ENCODE data around the gene EFCAB13.

Gene EFCAB13

GRCh38 chr17:47295037-47295873 lies 28.5 kb upstream of the EFCAB13 start:
- DNase-seq (ENCODE audit: low spot score) = no peak

GRCh38 chr17:47295874-47296255 lies 27.9 kb upstream of the EFCAB13 start:
- DNase-seq (ENCODE audit: low spot score) = no peak

DNA sequence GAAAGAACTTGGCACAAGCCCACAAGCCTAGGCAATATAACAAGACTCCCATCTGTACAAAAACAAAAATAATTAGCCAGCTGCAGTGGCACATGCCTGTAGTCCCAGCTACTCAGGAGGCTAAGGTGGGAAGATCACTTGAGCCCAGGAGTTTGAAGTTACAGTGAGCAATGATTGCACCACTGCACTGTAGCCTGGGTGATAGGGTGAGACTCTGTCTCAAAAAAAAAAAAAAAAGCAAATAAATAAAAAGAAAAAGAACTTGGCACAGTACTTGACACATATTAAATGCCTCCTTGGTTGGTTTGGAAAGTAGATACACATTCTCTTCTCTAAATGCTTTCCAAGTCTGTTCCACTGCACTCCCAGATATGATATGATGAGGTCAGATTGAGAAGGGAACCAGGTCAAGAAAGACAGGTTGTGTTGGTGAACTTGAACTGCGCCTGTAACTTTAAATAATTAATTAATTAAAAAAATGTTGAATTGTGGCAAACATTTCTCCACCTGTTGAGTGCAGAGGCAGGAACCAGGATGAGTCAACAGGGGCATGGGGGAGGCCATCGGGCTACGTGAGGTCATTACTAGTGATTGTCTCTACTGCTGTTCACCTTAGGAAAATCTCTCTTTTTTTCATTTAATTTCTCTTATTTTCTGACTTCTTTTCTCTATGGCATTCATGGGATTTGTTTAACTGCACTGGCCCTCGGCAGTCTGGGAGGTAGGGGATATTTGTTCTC lies 25.9 kb upstream of the EFCAB13 start:
- no peak for DNase-seq (ENCODE audit: low spot score)

DNA sequence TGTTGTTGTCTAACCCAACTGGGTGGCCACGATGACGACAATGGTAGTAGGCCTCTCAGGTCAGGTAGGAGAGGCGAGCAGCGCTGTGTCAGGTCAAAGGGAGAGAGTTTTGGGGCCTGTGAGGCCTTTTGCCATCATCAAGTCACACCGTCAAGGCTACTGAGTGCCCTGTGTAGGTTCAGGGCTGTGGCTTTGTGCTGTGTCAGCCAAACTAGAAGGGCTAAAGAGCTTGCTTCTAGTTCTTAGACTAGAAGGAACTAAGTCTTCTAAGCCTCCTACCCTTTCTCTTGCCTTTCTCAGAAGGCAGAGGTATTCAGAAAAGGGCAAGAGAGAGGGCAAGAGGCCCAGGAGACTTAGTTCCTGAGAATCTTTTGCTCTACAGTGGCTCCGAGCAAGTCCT lies 25.0 kb upstream of the EFCAB13 start:
- no peak for DNase-seq (ENCODE audit: low spot score)

- DNase-seq (ENCODE audit: low spot score) = no peak
Measured at GRCh38 chr17:47299239-47299910, 24.4 kb upstream of the EFCAB13 start.

DNA sequence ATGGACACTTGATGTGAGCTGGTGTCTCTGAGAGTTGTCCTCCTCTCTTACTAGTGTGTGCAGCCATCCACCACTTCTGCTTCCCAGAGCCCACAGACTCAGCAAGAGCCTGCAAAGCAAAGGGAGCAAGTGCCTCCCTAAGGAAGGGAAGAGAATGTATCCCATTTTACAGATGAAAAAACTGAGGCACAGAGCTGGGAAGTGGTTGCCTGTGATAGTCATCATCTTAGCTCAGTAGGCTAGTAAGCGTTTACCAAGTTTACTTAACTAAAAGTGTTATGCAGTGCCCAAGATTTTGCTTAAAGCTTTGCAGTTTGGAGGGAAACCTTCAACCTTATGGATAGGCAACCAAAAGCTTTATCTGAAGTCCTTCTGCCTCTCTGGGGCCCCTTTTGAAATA lies 23.0 kb upstream of the EFCAB13 start:
- DNase-seq (ENCODE audit: low spot score) = no peak

GRCh38 chr17:47301161-47301560 lies 22.6 kb upstream of the EFCAB13 start:
- no peak for DNase-seq (ENCODE audit: low spot score)

- no peak for DNase-seq (ENCODE audit: low spot score)
Measured at GRCh38 chr17:47301831-47302230, 21.9 kb upstream of the EFCAB13 start.

GRCh38 chr17:47304186-47304585 lies 19.6 kb upstream of the EFCAB13 start:
- peak; percentile 41 for DNase-seq (ENCODE audit: low spot score)

- peak; percentile 84 for DNase-seq (ENCODE audit: low spot score)
Measured at GRCh38 chr17:47305302-47305923, 18.3 kb upstream of the EFCAB13 start.

DNA sequence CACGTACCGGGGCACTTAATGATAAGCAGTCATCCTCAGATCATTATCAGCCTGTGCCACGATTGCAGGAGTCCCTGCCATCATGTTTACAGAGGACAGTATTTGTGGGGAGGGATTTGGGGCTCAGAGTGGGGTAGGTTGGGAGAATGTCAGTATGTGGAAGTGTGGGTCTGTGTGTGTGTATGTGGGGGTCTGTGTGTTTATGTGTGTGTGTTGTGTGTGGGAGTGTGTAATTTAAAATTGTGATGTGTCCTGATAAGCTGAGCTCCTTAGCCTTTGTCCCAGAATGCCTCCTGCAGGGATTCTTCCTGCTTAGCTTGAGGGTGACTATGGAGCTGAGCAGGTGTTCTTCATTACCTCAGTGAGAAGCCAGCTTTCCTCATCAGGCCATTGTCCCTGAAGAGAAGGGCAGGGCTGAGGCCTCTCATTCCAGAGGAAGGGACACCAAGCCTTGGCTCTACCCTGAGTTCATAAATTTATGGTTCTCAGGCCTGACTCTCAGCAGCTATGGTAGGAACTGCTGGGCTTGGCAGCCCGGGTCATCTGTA lies 13.5 kb upstream of the EFCAB13 start:
- no peak for DNase-seq (ENCODE audit: low spot score)

- no peak for DNase-seq (ENCODE audit: low spot score)
Measured at GRCh38 chr17:47311420-47311819, 12.3 kb upstream of the EFCAB13 start.

DNA sequence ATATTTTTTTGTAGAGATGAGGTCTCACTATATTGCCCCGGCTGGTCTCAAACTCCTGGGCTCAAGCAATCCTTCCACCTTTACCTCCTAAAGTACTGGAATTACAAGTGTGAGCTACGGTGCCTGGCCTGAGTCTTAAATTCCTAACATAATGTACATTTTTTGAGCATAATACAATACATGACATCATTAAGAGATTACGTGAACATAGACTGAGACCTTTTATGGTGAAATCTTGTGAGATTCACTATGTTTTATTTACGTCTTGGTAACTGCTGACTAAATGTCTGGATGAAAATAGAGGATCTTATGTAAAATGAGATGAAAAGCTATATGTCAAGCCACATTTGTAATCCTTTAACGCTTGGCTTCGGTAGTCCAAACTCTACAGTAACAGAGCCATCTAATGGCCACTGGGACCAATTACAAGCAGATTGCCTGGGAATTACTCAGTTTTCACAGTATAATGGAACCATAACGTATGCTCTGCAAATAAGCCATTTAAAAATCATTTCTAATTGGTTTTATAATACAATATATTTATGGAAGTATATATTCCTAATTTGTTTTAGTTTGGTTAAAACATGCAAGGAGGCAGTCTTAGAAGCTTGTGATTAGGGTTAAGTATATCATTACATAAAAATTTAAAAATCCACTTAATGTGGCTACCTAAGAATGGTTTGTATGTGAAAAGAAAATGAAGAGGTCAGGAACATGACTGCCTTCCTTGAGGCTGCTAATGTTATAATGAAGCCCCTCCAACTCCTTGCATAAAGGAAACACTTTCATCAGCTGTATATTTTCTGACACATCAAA lies 8.1 kb upstream of the EFCAB13 start:
- peak; percentile 60 for DNase-seq (ENCODE audit: low spot score)

DNA sequence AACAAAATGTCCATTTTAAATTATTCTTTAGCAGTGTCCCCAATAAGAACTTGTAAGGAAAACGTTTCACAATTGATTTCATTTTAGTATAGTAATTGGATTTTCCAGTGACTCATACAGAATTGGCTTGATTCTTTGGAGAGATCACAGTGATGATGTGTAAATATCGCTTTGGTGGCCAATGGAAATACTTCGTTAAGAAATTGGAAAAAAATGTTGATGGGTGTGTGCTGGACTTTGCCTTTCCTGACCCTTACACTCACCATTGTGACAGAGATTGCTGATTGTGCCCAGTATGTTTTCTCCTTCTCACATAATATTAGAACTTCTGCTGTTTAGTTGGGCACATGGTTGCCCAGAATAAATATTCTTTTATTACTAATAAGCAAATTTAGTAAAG lies 7.4 kb upstream of the EFCAB13 start:
- DNase-seq (ENCODE audit: low spot score) = peak; percentile 51

GRCh38 chr17:47317119-47317518 lies 6.6 kb upstream of the EFCAB13 start:
- DNase-seq (ENCODE audit: low spot score) = peak; percentile 48

DNA sequence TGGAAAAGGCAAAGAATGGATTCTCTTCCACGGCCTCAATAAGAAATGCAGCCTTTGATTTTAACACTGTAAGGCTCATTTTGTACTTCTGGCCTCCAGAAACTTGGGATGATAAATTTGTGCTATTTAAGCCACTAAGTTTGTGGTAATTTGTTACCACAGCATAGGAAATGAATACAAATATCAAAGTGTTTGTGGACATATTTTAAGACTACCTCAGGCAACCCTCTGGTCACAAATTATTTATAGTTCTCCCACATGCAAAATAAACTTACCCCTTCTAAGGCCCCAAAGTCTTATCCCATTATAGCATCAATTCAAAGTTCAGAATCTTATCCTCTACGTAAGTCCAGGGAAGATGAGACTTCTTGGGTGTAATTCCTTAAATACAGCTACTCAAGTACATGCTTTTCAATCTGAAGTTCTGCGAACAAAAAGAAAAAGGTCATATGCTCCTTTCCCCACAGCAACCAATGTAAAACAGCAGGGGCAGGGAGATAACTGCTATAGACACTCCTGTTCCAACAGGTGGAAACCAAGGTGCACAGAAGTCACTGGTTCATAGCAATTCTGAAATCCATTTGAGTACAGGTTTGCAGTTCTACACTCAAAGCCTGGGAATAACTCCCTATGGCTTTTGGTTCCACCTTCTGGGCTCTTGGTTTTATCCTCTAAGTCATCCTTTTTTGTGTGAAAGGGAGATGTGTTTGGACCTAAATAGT lies 5.4 kb upstream of the EFCAB13 start:
- DNase-seq (ENCODE audit: low spot score) = no peak

DNA sequence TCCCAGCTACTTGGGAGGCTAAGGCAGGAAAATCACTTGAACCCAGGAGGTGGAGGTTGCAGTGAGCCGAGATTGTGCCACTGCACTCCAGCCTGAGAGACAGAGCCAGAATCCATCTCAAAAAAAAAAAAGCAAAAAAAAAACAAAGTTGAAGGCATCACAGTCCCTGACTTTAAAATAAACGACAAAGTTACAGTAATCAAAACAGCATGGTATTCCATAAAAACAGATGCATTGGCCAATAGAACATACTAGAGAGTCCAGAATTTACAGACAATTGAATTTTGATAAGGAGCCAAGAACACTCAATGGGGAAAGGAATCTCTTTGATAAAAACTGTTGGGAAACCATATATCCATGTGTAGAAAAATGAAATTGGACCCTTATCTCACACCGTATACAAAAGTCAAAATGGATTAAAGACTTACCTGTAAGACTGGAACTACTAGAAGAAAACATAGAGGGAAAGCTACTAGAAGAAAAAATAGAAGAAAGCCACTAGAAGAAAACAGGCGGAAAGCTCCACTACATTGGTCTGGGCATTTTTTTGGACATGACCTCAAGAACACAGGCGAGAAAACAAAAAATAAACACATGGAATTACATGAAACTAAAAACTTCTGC lies 2.8 kb upstream of the EFCAB13 start:
- no peak for DNase-seq (ENCODE audit: low spot score)

DNA sequence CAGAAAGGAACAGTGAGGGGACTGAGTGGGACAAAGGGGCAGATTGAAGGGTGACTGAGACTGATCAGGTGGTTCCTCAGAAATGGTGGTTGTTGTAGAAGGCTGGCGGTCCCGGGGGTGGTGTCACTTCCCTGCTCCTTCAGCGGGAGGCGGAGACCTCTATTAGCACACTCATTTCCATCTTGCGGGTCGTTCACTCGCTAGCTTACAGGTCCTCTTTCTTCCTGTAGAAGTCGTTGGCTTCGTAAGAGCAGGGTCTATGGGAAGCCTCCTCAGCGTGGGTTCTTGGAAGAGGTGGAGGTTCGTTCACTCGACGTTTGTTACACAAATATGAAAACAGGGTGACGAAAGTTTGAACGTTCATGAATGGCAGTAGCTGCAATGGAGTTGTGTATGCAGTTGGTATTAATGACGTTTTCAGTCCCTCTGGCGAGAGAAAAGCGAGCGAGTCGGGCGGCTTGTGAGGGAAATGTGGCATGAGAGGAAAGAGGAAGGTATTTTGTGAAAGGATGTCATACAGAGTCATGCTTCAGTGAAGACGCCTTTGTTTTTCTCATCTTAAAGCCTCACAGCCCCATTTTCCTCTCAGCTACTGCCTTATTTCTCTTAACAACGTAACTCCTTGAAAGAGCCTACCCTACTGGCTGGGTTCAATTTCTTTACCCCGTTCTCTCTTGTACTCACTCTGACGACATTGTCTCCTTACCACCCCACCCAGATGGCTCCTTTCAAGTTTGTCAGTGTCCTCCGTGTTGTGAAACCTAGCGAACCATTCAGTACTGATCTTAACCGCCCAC lies 667 bp downstream of the EFCAB13 start:
- DNase-seq (ENCODE audit: low spot score) = peak; percentile 40

DNA sequence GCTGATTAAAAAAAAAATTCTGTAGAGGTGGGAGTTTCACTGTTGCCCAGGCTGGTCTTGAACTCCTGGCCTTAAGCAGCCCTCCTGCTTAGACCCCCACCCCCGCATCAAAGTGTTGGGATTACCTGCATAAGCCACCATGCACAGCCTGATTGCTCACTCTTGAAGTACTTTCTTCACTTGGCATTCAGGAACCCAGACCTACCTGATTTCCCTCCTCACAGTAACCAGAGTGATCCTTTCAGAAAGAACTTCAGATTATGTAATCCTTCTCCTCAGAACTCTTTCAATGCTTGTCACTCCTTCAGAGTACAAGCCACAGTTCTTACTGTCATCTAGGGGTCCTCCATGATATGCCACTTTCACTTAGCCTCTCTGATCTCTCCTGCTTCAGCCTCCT lies 1.4 kb downstream of the EFCAB13 start:
- no peak for DNase-seq (ENCODE audit: low spot score)
